Lung (tissue), 12 donors: ENCODE data around the gene MAP4. TPM values are rescaled to one million over a fixed set of nuclear protein-coding genes. Genes with fewer than 3 reads are reported as not detected.

Experiments used
- ATAC-seq: fragments of 200-7000 bp; cut with Tn5 transposase; one replicate; pipeline ENCODE4 v1.9.1; 2020; ENCODE audit warnings: moderate number of reproducible peaks; ENCODE audit not compliant: insufficient read depth, low FRiP score
- DNase-seq, 3 donors: peaks; one replicate each; pipeline ENCODE4 v3.0.0-alpha.2; 2013 to 2017
- H3K27ac ChIP-seq, 2 donors: one replicate each; pipeline ENCODE4 v1.5.1; 2013; ENCODE audit warnings: mild to moderate bottlenecking in 2 of 2, moderate library complexity in 2 of 2, control low read depth in 1 of 2, inconsistent platforms in 1 of 2, low read depth in 1 of 2, low read length in 1 of 2
- H3K27me3 ChIP-seq, 3 donors: one replicate each; pipeline ENCODE4 v1.5.1; 2013; ENCODE audit warnings: low read length in 2 of 3; ENCODE audit not compliant: control insufficient read depth in 3 of 3, insufficient read depth in 3 of 3
- H3K36me3 ChIP-seq, 4 donors: one replicate each; pipeline ENCODE4 v1.5.1; 2013; ENCODE audit warnings: low read length in 4 of 4, mild to moderate bottlenecking in 1 of 4, moderate library complexity in 1 of 4; ENCODE audit not compliant: control insufficient read depth in 4 of 4, insufficient read depth in 4 of 4
- H3K4me1 ChIP-seq, 5 donors: one replicate each; pipeline ENCODE4 v1.5.1; 2013; ENCODE audit warnings: low read length in 5 of 5, mild to moderate bottlenecking in 2 of 5, moderate library complexity in 1 of 5; ENCODE audit not compliant: control insufficient read depth in 5 of 5, insufficient read depth in 5 of 5
- H3K4me3 ChIP-seq: one replicate; pipeline ENCODE4 v1.5.1; 2013; ENCODE audit warnings: mild to moderate bottlenecking, control low read depth, moderate library complexity
- H3K9ac ChIP-seq, 2 donors: one replicate each; pipeline ENCODE4 v1.5.1; 2013; ENCODE audit warnings: low read length in 2 of 2, control low read depth in 1 of 2; ENCODE audit not compliant: insufficient read depth in 1 of 2
- H3K9me3 ChIP-seq, 4 donors: one replicate each; pipeline ENCODE4 v1.5.1; 2013; ENCODE audit warnings: low read length in 3 of 4, mild to moderate bottlenecking in 1 of 4, moderate library complexity in 1 of 4; ENCODE audit not compliant: control insufficient read depth in 4 of 4, insufficient read depth in 3 of 4
- CTCF ChIP-seq: IDR thresholded peaks from 2 replicates; pipeline ENCODE4 v1.5.1; 2012; ENCODE audit warnings: mild to moderate bottlenecking; ENCODE audit errors: control extremely low read depth, extremely low read depth
- WGBS, 2 donors: extraction: QIAGEN DNeasy Blood & Tissue Kit; methylation state at CpG; one replicate each; pipeline ENCODE4 v1.1.7; 2013; 5-methylcytosine and 5-hydroxymethylcytosine counted together
- polyA plus RNA-seq, 2 donors: library from polyadenylated mRNA; stranded (reverse); fragments of 200-250 nt; gene quantifications; one replicate each; pipeline ENCODE4 v1.2.1, GENCODE V29; 2013
- total RNA-seq, 2 donors: library from RNA; depleted of rRNA in 1 of 2; stranded (reverse); fragments of >200 nt in 1 of 2; gene quantifications; one replicate each; pipeline ENCODE4 v1.2.1, GENCODE V29; 2014 to 2021
- donor health status: control.
- donor health status: control.
- donor health status: Bipolar disorder and iron deficiency.
- donor health status: healthy.
- donor health status: DM: yes; HTN: yes; CAD: no.

The MAP4 gene
- total and polyA plus RNA-seq, 4 donors = 62.6 to 203 (median 84.9) TPM

- 87 to 96% methylated on average over 6 of the region's 6 CpGs for WGBS, 2 donors
- Histone ChIP-seq H3K36me3 (peaks cover 0 to 3% (median 0%) of the 10 kb centered on the region in 4 donors), H3K4me1 (peaks cover 0 to 15% (median 0%) of the 10 kb centered on the region in 5 donors), H3K4me3 (no peak overlapping the region), H3K27me3 (no peaks in the 10 kb centered on the region), H3K9ac (no peak overlapping the region), H3K9me3 (no peaks in the 10 kb centered on the region), H3K27ac (no peak overlapping the region)
- ATAC-seq (no peak), DNase-seq (no peak)
- TF ChIP-seq CTCF = no peak
These were observed 41.9 kb upstream of the MAP4 start for GRCh38 chr3:48058091-48058490.

GRCh38 chr3:48057521-48057920, 41.3 kb upstream of the MAP4 start:
- DNase-seq = no peak
- TF ChIP-seq CTCF = no peak
- WGBS, 2 donors = 62 to 89% methylated on average over 2 of the region's 2 CpGs
- no peak overlapping the region for H3K27ac ChIP-seq
- no peaks in the 10 kb centered on the region for H3K9me3 ChIP-seq
- no peak for ATAC-seq
- H3K36me3 ChIP-seq = peaks cover 0 to 3% (median 0%) of the 10 kb centered on the region in 4 donors
- H3K27me3 ChIP-seq = no peaks in the 10 kb centered on the region
- no peak overlapping the region for H3K9ac ChIP-seq
- no peak overlapping the region for H3K4me3 ChIP-seq
- peaks cover 0 to 15% (median 0%) of the 10 kb centered on the region in 5 donors for H3K4me1 ChIP-seq

GRCh38 chr3:48047841-48048464, 31.7 kb upstream of the MAP4 start:
- no peak overlapping the region for H3K4me3 ChIP-seq
- H3K4me1 ChIP-seq = peaks cover 0 to 8% (median 0%) of the 10 kb centered on the region in 5 donors
- H3K27me3 ChIP-seq = no peaks in the 10 kb centered on the region
- peaks cover 0 to 5% (median 5%) of the 10 kb centered on the region in 4 donors for H3K36me3 ChIP-seq
- TF ChIP-seq CTCF = no peak
- H3K9me3 ChIP-seq = no peaks in the 10 kb centered on the region
- ATAC-seq (no peak), DNase-seq (no peak)
- no peak overlapping the region for H3K27ac ChIP-seq
- no peak overlapping the region for H3K9ac ChIP-seq
